Femur (tissue), 1 donor: ENCODE results near the gene PAM.
"Not testable (repeated sequence)": the region's sequence is repeated elsewhere in the genome, so short reads cannot be mapped to it uniquely, and the experiment has no call there.

Source experiments
- DNase-seq: peaks from one replicate; pipeline ENCODE4 v3.0.0-alpha.2; 2017

PAM gene

GRCh38 chr5:102753889-102754766 lies 977 bp upstream of the PAM start:
- no peak for DNase-seq

- DNase-seq = peak; percentile 73
Measured at GRCh38 chr5:102755686-102756371, 724 bp downstream of the PAM start.

- no peak for DNase-seq
Measured at GRCh38 chr5:102758576-102758975, 3.5 kb downstream of the PAM start.

- no peak for DNase-seq
Measured at GRCh38 chr5:102759289-102759688, 4.2 kb downstream of the PAM start.

GRCh38 chr5:102759700-102760099 lies 4.6 kb downstream of the PAM start:
- DNase-seq = no peak

- DNase-seq = no peak
Measured at GRCh38 chr5:102760815-102761214, 5.7 kb downstream of the PAM start.

- no peak for DNase-seq
Measured at GRCh38 chr5:102762095-102762534, 7.0 kb downstream of the PAM start.

- no peak for DNase-seq
Measured at GRCh38 chr5:102762562-102763227, 7.6 kb downstream of the PAM start.

GRCh38 chr5:102763734-102764133 lies 8.6 kb downstream of the PAM start:
- no peak for DNase-seq

GRCh38 chr5:102764381-102765004 lies 9.4 kb downstream of the PAM start:
- DNase-seq = no peak

- DNase-seq = no peak
Measured at GRCh38 chr5:102765350-102765749, 10.2 kb downstream of the PAM start.

- DNase-seq = no peak
Measured at GRCh38 chr5:102766295-102767090, 11.4 kb downstream of the PAM start.

GRCh38 chr5:102767862-102768261 lies 12.8 kb downstream of the PAM start:
- DNase-seq = no peak

- no peak for DNase-seq
Measured at GRCh38 chr5:102770803-102771202, 15.7 kb downstream of the PAM start.

- no peak for DNase-seq
Measured at GRCh38 chr5:102771435-102771834, 16.3 kb downstream of the PAM start.

GRCh38 chr5:102772273-102772672 lies 17.2 kb downstream of the PAM start:
- DNase-seq = no peak

- DNase-seq = no peak
Measured at GRCh38 chr5:102773133-102773532, 18.0 kb downstream of the PAM start.

- not testable (repeated sequence) for DNase-seq
Measured at GRCh38 chr5:102775756-102776155, 20.7 kb downstream of the PAM start.

- DNase-seq = no peak
Measured at GRCh38 chr5:102777099-102777498, 22.0 kb downstream of the PAM start.

- no peak for DNase-seq
Measured at GRCh38 chr5:102778478-102778877, 23.4 kb downstream of the PAM start.

GRCh38 chr5:102781359-102781758 lies 26.3 kb downstream of the PAM start:
- no peak for DNase-seq

- DNase-seq = no peak
Measured at GRCh38 chr5:102781786-102782185, 26.7 kb downstream of the PAM start.
